Activated T-helper 17 cell treated with anti-CD3 and anti-CD28 coated beads, Interleukin-2, amount 50 U/mL, for 72 hours (primary cell): ENCODE results near the gene PCDH15. TPM values are rescaled to one million over a fixed set of nuclear protein-coding genes. Genes with fewer than 3 reads are reported as not detected.
"Not testable (repeated sequence)": the region's sequence is repeated elsewhere in the genome, so short reads cannot be mapped to it uniquely, and the experiment has no call there.

ENCODE experiments used
- ATAC-seq: fragments of 150-1000 bp; cut with Tn5 transposase; replicated peaks from 2 replicates; pipeline ENCODE4 v1.10.0; 2021; ENCODE audit warnings: mild to moderate bottlenecking, moderate library complexity
- H3K27ac Mint-ChIP-seq: one replicate; pipeline ENCODE4 v1.8.0; 2022; ENCODE audit warnings: mixed read lengths
- H3K27me3 Mint-ChIP-seq: one replicate; pipeline ENCODE4 v1.8.0; 2022; ENCODE audit warnings: mixed read lengths
- H3K36me3 Mint-ChIP-seq: one replicate; pipeline ENCODE4 v1.8.0; 2022; ENCODE audit warnings: low read depth, mild to moderate bottlenecking, mixed read lengths
- H3K4me1 Mint-ChIP-seq: one replicate; pipeline ENCODE4 v1.8.0; 2022; ENCODE audit warnings: mixed read lengths
- H3K4me3 Mint-ChIP-seq: one replicate; pipeline ENCODE4 v1.8.0; 2022; ENCODE audit warnings: mild to moderate bottlenecking, mixed read lengths
- H3K9me3 Mint-ChIP-seq: one replicate; pipeline ENCODE4 v1.8.0; 2022; ENCODE audit warnings: mixed read lengths
- total RNA-seq, 2 donors: library from RNA; stranded (reverse); gene quantifications; one replicate each; pipeline ENCODE4 v1.2.3, GENCODE V29; 2022

Gene PCDH15
- total RNA-seq, 2 donors from 2014 or later, result not detected

DNA sequence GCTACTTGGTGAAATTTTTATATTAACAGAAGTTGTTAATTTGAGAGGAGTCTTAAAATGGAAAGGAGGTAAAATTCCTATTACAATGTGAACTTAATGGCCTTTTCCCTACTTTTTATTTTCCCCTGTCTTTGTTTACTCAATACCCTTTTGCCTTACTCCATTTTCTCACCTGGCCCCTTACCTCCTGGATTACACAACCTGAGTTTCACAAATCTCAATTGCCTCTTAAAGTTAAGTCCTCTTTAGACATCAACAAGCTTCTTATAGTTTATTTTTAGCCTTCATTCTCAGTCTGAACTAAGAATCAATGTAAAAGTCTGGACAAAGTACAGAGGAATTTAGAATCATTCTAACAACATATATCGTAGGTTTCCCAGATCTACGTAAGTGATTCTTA lies 247.0 kb downstream of the PCDH15 start:
- Mint-ChIP-seq H3K36me3 (no peaks in the 10 kb centered on the region), H3K4me1 (no peaks in the 10 kb centered on the region), H3K27me3 (no peaks in the 10 kb centered on the region), H3K9me3 (no peaks in the 10 kb centered on the region), H3K27ac (no peak overlapping the region), H3K4me3 (no peak overlapping the region)
- no peak for ATAC-seq

DNA sequence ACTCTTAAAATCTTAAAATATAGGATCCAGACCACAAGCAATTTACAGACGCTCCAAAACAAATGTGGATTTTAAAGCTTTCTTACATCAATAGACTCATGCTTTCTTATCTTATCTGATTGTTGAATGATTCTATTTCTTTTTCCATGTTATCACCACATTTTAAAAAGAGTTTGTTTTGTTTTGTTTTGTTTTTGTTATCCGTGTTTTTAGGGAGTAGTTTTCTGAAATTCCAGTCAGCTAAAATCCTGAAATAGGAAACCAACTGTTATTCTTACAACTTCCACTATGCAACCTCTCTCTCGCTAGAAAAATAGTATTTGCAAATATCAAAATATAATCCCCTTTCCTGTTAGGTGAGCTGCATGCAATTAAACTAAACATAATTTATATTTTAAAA lies 251.0 kb downstream of the PCDH15 start:
- H3K36me3 Mint-ChIP-seq, result no peaks in the 10 kb centered on the region
- no peaks in the 10 kb centered on the region for H3K9me3 Mint-ChIP-seq
- H3K4me1 Mint-ChIP-seq, result no peaks in the 10 kb centered on the region
- no peak for ATAC-seq
- H3K4me3 Mint-ChIP-seq, result no peak overlapping the region
- no peak overlapping the region for H3K27ac Mint-ChIP-seq
- H3K27me3 Mint-ChIP-seq, result no peaks in the 10 kb centered on the region

- H3K27me3 Mint-ChIP-seq, result no peaks in the 10 kb centered on the region
- H3K27ac Mint-ChIP-seq, result no peak overlapping the region
- no peak overlapping the region for H3K4me3 Mint-ChIP-seq
- no peaks in the 10 kb centered on the region for H3K36me3 Mint-ChIP-seq
- H3K4me1 Mint-ChIP-seq, result no peaks in the 10 kb centered on the region
- no peak for ATAC-seq
- H3K9me3 Mint-ChIP-seq, result peaks cover 4% of the 10 kb centered on the region
Measured at GRCh38 chr10:54531296-54531695, 269.7 kb downstream of the PCDH15 start.

GRCh38 chr10:54530299-54530698 lies 270.7 kb downstream of the PCDH15 start:
- H3K36me3 Mint-ChIP-seq, result no peaks in the 10 kb centered on the region
- peaks cover 4% of the 10 kb centered on the region for H3K9me3 Mint-ChIP-seq
- no peak overlapping the region for H3K4me3 Mint-ChIP-seq
- H3K27me3 Mint-ChIP-seq, result no peaks in the 10 kb centered on the region
- no peaks in the 10 kb centered on the region for H3K4me1 Mint-ChIP-seq
- ATAC-seq, result no peak
- H3K27ac Mint-ChIP-seq, result no peak overlapping the region

GRCh38 chr10:54525816-54526215 lies 275.2 kb downstream of the PCDH15 start:
- Mint-ChIP-seq H3K27me3 (no peaks in the 10 kb centered on the region), H3K27ac (no peak overlapping the region), H3K36me3 (no peaks in the 10 kb centered on the region), H3K4me1 (no peaks in the 10 kb centered on the region), H3K9me3 (peaks cover 15% of the 10 kb centered on the region), H3K4me3 (no peak overlapping the region)
- ATAC-seq, result no peak

GRCh38 chr10:54515244-54515643 lies 285.8 kb downstream of the PCDH15 start:
- H3K4me3 Mint-ChIP-seq, H3K4me1 Mint-ChIP-seq, ATAC-seq, H3K27me3 Mint-ChIP-seq, H3K27ac Mint-ChIP-seq, H3K9me3 Mint-ChIP-seq, H3K36me3 Mint-ChIP-seq: not testable (repeated sequence)

GRCh38 chr10:54503863-54504262 lies 297.2 kb downstream of the PCDH15 start:
- Mint-ChIP-seq H3K36me3 (no peaks in the 10 kb centered on the region), H3K27me3 (no peaks in the 10 kb centered on the region), H3K9me3 (peaks cover 21% of the 10 kb centered on the region), H3K4me1 (no peaks in the 10 kb centered on the region), H3K27ac (no peak overlapping the region), H3K4me3 (no peak overlapping the region)
- no peak for ATAC-seq

DNA sequence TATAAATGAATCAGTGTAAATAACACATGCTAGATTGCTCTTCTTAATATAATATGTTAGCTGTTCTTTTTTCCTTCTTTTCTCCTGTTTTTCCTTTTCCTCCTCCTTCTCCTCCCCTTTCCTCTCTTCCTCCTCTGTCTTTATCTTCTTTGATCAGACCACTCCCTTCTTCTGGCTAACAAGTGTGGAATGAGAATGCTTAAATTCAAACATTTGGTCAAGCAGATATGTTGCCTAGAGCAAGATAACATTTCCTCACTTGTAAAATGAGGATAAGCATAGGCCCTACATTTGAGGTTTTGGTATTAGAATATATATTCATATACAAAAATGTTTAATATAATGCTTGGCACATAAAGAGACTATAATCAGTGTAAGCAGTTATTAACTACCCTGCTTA lies 299.1 kb downstream of the PCDH15 start:
- ATAC-seq, result no peak
- no peaks in the 10 kb centered on the region for H3K36me3 Mint-ChIP-seq
- H3K9me3 Mint-ChIP-seq, result peaks cover 28% of the 10 kb centered on the region
- H3K4me1 Mint-ChIP-seq, result no peaks in the 10 kb centered on the region
- H3K27me3 Mint-ChIP-seq, result no peaks in the 10 kb centered on the region
- no peak overlapping the region for H3K4me3 Mint-ChIP-seq
- no peak overlapping the region for H3K27ac Mint-ChIP-seq

- ATAC-seq, result no peak
- H3K27ac Mint-ChIP-seq, result no peak overlapping the region
- no peaks in the 10 kb centered on the region for H3K27me3 Mint-ChIP-seq
- peaks cover 26% of the 10 kb centered on the region for H3K9me3 Mint-ChIP-seq
- H3K4me1 Mint-ChIP-seq, result no peaks in the 10 kb centered on the region
- no peak overlapping the region for H3K4me3 Mint-ChIP-seq
- H3K36me3 Mint-ChIP-seq, result no peaks in the 10 kb centered on the region
Measured at GRCh38 chr10:54496852-54497251, 304.2 kb downstream of the PCDH15 start.

DNA sequence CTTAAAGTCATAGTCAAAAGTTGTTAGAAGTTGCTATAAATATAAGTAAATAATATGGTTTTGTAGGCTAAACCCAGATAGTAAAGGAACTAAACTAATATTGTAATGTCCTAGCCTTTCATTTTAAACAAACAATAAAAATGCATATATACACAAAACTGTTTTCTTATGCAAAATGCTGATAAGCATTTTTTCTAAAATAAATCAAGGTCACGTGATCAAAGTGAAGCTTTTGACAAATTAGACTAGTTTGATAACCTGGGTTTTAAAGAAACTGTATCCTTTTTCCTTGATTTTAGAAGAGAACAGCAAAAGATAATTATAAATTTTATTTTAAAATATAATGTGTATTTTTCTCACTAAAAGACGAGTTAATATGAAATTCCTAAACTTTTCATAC lies 313.3 kb downstream of the PCDH15 start:
- no peak overlapping the region for H3K4me3 Mint-ChIP-seq
- H3K4me1 Mint-ChIP-seq, result no peaks in the 10 kb centered on the region
- peaks cover 9% of the 10 kb centered on the region for H3K9me3 Mint-ChIP-seq
- no peak overlapping the region for H3K27ac Mint-ChIP-seq
- H3K27me3 Mint-ChIP-seq, result no peaks in the 10 kb centered on the region
- no peaks in the 10 kb centered on the region for H3K36me3 Mint-ChIP-seq
- no peak for ATAC-seq

DNA sequence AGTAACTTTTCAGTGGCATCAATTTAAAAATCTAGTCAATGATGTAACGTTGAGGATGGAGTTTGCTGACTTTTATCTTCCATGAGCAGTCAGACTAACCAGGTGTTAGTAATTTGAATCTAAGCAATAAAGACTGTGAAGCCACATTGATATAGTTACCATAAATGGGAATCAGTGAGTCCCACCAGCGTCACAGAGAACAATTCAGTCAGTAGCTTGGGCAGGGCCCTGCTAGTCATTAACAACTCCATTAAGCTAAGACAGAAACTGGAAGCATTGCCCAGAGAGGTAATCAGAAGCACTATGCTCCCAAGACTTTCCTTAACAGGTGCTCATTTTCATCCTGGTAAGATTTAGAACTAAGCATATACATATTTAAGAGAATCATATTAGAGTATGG lies 315.1 kb downstream of the PCDH15 start:
- H3K4me1 Mint-ChIP-seq, result no peaks in the 10 kb centered on the region
- H3K27me3 Mint-ChIP-seq, result no peaks in the 10 kb centered on the region
- peaks cover 9% of the 10 kb centered on the region for H3K9me3 Mint-ChIP-seq

GRCh38 chr10:54484186-54484585 lies 316.8 kb downstream of the PCDH15 start:
- peaks cover 12% of the 10 kb centered on the region for H3K9me3 Mint-ChIP-seq
- H3K27me3 Mint-ChIP-seq, result no peaks in the 10 kb centered on the region
- no peaks in the 10 kb centered on the region for H3K4me1 Mint-ChIP-seq
- ATAC-seq, result no peak
- no peak overlapping the region for H3K27ac Mint-ChIP-seq
- no peaks in the 10 kb centered on the region for H3K36me3 Mint-ChIP-seq
- H3K4me3 Mint-ChIP-seq, result no peak overlapping the region

More for the DNA sequence above, 315.1 kb downstream of the PCDH15 start:
- Mint-ChIP-seq H3K27ac (no peak overlapping the region), H3K36me3 (no peaks in the 10 kb centered on the region), H3K4me3 (no peak overlapping the region)
- ATAC-seq, result no peak

DNA sequence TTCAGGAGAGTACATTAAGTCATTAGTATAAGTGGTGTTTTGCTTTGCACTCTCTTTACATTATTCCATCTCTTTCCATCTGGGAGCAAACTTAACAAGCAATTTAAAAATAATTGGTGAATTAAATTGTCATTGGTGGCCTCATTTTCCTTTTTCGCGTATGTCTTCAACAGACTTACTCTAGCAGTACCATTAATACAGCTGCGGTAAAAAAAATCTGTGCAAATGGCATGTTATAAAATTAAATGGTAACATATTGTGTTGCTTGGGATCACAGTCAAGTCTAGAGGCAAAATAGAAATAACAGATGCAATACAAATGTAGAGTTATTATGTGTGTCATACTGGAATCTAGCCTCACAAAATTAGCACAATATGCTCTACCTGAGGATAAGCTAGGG lies 322.4 kb downstream of the PCDH15 start:
- no peaks in the 10 kb centered on the region for H3K4me1 Mint-ChIP-seq
- no peaks in the 10 kb centered on the region for H3K36me3 Mint-ChIP-seq
- no peaks in the 10 kb centered on the region for H3K27me3 Mint-ChIP-seq
- H3K9me3 Mint-ChIP-seq, result peaks cover 12% of the 10 kb centered on the region
- H3K27ac Mint-ChIP-seq, result no peak overlapping the region
- H3K4me3 Mint-ChIP-seq, result no peak overlapping the region
- ATAC-seq, result no peak

DNA sequence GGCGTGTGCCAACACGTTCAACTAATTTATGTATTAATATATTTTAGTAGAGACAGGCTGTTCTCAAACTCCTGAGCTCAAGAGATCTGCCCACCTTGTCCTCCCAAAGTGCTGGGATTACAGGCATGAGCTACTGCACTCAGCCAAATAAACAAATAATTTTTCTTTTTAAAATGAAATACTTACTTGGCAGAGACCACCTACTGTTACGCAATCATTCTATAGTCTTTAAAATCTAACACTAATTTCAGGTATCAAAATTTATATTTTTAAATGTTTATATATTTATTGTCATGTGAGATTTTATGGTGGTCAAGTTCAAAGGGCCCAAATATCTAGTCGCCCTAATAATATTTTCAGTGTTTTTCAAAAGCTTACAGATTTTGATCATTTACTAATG lies 323.3 kb downstream of the PCDH15 start:
- no peaks in the 10 kb centered on the region for H3K36me3 Mint-ChIP-seq
- no peaks in the 10 kb centered on the region for H3K27me3 Mint-ChIP-seq

DNA sequence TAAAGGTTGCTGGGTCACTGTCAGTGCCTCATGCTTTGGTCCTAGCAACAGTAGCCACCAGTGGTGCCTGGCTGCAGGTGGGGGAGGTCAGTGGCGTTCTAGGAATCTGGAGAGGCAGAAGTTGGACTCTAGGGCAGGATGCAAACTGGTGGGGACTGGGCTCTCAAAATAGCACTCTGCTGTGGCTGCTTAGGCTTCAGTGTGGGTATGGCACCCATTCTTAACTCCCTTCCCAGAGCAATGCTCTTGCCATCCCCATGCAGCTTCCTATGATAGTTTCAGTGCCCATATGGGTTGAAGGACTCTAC lies 330.8 kb downstream of the PCDH15 start:
- no peak overlapping the region for H3K4me3 Mint-ChIP-seq
- ATAC-seq, result no peak
- no peak overlapping the region for H3K27ac Mint-ChIP-seq
- H3K27me3 Mint-ChIP-seq, result no peaks in the 10 kb centered on the region
- no peaks in the 10 kb centered on the region for H3K4me1 Mint-ChIP-seq
- no peaks in the 10 kb centered on the region for H3K9me3 Mint-ChIP-seq
- H3K36me3 Mint-ChIP-seq, result no peaks in the 10 kb centered on the region

More for the DNA sequence above, 323.3 kb downstream of the PCDH15 start:
- no peaks in the 10 kb centered on the region for H3K4me1 Mint-ChIP-seq
- peaks cover 12% of the 10 kb centered on the region for H3K9me3 Mint-ChIP-seq
- ATAC-seq, result no peak
- H3K27ac Mint-ChIP-seq, result no peak overlapping the region
- no peak overlapping the region for H3K4me3 Mint-ChIP-seq

- ATAC-seq, result no peak
- no peak overlapping the region for H3K4me3 Mint-ChIP-seq
- no peaks in the 10 kb centered on the region for H3K27me3 Mint-ChIP-seq
- H3K36me3 Mint-ChIP-seq, result no peaks in the 10 kb centered on the region
- no peaks in the 10 kb centered on the region for H3K9me3 Mint-ChIP-seq
- no peaks in the 10 kb centered on the region for H3K4me1 Mint-ChIP-seq
- H3K27ac Mint-ChIP-seq, result no peak overlapping the region
Measured at GRCh38 chr10:54469587-54470323, 331.3 kb downstream of the PCDH15 start.
